DMS 273 (cell line): ENCODE measurements around the gene C1QTNF1.
A peak's percentile ranks its signal among the peaks of the same experiment; 100 is the strongest.

Experiments used
- DNase-seq: peaks from one replicate; lab custom pipeline; 2025; ENCODE audit not compliant: unreplicated experiment; lab: John Stamatoyannopoulos, UW

C1QTNF1 gene

DNA sequence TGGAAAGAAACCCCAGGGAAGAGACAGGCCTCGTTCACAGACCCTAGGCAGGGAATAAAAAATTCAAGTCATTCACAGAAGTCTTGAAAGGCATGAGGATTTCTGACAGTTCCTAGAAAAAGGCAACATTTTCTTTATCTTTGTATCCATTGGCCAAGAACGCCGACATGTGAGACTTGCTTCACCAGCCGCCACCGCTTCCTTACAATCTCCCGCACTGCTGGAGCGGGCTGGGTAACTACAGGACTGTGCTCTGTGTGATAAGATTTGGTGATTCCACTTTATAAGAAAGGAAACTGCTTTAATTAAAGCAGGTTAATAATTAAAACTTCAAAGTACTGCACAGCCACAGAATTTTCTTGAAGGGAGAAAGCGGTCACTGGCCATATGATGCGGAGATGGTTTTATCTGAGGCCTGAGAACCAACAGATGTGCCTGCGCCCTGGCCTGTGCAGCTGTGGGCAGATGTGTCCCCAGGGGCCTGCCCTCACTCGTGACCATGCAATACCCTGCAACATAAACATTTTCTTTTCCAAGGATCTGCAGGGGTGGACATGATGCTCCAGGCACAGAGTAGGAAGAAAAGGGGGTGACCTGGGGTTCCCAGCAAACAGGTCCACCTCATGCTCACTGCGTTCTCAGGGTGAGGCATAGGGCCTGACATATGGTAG, 31.3 kb upstream of the C1QTNF1 start:
- no peak for DNase-seq

DNA sequence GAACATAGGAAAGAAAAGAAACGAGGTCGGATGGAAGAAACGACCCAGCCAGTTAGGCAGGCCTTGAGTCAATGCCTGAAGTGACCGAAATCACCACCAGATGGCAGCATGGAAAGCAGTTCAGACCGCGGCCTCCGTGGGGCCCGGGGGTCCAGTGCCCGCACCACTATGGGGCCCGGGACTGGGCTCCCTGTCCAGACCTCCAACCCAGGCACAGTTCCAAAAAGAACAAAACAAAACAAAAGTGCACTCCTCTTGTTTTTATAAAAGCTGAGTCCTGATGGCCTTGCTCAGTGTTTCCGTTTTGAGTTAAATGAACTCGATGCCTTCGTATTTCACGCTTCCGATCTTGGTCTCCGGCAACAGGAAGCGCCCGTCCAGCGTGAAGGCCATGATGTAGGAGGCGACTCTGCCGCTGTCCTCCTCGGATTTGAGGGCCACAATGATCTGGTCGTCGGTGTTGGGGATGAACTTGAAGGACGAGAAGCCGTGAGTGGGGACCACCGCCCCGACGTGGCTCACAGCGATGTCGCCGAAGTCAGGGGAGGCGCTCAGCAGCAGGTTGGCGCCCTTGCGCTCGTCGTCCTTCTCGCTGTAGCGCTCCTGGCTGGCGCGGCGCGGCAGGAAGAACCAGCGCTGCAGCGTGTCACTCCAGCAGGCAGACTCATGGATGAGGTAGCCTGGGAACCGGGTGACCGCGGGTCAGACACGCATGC, 30.6 kb upstream of the C1QTNF1 start:
- DNase-seq = peak; percentile 82

DNA sequence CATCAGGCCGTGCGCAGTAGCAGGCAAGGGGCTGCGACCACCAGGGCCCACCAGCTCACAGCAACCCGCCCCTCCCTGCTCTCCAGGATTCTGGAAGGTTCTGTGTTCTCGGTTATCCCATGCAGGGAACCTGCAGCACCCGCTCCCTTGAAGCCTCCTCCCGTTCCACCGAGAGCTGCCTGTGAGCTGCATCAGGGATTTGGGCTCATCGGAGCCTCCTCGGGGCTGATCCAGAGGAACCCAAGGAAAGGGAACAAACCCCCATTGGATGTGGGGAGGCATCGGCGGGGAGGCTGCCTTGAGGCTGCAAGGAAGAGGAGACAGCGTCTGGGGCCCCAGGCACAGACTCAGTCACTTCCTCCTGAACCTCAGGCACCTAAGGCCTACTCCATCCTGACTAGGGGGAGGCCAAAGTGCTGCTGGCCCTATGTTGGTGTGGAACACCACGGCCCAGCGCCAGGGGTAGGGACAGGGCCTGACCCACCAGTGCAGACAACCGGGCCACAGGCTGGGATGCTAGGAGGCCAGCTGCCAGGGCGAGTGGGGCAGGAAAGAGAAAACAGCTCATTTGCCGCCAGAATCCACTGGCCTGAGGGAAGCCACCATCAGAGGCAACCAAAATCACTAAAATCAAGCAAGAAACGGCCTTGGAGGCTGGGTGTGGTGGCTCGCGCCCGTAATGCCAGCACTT, 29.8 kb upstream of the C1QTNF1 start:
- DNase-seq = no peak

DNA sequence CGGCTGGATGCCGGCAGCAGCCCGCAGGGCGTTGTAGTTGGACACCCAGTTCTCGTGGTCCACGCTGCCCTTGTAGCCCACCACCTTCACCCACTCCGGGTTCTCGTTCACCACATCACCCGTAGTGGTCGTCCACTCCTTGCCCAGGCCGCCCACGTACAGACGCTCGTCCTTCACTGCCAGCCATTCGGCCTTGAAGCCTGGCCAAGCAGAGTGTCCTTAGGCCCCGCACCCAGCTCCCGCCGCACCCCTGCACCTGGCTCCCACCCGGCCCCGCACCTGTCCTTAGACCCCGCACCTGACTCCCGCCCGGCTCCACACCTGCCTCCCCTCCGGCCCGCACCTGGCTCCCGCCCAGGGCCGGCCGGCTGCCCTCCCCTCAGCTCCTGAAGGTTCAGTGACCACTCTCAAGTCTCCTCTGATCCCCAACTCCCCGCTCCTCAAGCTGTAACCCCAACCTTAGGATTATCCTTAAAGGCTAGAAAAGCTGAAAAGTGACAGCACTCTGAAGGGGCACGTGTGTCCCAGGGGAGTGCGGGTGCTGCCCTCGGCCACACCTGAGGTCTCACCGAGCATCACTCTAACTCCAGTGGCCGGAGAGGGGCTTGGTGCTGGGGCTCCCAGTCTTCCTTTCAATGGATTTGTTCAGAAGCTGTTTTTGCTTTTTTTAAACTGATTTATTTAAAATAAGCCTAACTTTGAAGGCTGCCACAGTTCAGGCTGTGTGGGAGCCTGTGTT, 28.8 kb upstream of the C1QTNF1 start:
- DNase-seq = no peak

DNA sequence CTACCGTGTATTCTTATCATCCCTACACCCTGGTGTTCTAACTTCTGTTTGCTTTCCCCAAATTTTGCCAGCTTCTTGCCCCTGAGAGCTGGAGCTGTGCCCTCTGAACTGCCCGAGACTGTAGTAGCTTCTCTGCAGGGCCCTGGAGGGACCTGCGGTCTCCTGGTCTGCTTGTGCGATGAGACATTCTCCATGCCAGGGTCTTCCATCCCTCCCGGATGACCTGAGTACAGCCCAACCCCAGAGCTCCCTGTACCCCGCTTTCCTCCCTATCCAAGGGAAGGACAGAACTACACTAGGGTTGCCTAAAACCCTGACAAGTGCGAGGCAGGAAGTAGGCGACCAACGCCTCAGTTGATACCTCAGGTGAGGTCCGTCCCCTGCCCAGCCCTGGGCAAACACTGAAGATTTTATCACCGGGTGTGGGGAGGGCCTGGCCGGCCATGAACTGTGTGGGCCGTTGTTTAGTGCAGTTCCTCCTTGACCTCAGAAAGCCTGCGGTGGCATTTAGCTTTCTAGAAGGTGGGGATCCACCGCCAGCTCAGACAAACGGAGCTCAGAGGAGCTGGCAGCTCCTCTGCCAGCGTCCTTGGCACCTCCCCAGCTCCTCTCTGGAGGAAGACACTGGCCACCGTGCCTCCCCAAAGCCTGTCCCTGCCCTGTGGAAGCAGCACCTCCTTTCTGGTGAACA, 28.1 kb upstream of the C1QTNF1 start:
- no peak for DNase-seq

DNA sequence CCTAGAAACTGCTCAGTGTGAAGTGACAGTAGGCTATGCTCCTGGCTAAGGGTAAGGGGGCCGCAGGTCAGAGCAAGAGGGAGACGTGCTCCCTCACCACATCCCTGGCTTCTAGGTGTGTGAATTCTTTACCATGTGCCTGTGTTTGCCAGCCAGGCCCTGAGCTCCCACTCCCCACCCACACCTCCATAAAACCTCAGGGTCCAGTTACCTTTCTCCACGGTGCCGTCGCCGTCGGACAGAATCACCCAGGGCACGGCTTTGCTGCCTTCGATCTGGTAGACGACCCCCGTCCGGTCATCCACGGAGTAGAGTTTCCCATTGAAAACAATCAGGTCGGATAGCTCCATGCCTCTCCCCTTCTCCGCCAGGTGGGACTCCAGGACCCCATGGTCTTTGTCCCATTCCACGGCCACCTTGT, 27.2 kb upstream of the C1QTNF1 start:
- DNase-seq = no peak

DNA sequence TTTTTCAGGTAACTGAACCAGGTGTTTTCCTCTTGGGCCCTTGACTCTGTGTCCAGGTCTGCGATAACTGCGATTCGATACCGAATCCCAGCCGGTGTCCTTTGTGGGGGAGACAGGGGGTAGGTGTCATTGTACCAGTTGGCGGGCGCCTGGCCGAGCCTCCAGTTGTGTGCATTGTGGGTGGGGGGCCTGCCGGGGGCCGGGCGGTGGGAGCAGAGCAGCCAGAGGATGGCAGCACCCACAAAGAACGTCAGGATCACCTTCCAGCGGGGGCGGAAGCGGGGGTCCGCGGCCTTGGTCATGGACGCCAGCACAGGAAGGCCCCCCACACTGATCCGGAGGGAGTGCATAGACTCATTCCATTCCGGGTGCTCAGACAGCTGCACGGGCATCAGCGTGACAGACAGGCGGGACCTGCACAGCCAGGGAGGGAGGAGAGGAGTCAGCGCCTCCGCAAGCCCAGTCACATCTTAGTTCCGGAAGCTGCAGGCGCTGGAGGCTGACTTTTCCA, 26.7 kb upstream of the C1QTNF1 start:
- DNase-seq = no peak

DNA sequence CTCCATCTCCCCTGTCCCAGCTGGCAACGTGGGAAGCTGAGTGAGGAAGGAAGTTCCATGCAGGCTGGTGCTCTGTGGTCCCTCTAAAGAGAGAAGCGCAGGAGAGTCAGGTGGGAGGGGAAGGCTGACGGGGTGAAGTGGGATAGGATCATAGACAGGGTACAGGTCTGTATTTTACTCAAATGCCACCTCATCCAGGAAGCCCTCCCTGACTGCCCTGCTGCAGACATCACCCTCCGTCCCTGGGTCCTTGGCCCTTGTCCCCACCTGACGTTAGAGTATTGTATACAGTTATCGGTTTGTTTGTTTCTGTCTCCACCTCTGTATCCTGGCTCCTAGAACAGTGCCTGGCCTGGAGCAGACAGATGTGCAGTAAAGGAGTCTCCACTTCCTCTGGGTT, 26.1 kb upstream of the C1QTNF1 start:
- no peak for DNase-seq

DNA sequence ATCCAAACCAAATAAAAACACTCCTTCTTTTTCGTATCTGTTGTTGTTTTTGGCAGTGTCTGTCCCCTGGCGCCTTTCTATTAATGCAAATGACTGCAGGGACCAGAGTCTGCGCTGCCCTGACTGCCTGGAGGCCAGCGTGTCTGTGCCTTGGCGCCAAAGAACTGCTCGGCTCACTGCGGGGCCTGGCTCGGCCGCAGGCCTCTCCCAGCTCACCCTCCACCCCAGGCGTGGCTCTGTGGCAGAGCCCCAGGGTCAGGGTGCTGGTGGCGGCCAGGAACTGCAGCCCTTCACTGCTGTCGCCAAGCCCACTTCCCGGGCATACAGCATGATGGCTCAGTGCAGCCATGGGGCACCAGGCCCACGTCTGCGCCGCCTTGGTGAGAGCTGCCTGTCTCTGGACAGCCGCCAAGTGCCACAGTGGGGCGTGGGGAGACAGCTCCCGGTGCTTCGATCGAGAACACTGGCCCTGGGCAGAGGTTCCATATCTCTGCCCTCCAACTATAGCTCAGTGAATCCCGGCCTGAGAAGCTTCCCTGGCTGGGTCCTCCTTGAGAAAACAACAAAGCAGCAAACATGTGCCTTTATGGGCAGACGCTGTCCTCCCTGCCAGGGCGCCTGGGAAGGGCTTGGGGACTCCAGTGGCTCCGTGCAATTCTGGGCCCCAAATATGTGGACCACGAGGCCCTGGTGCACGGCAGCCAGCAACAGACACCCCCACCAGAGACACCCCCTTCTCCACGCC, 25.5 kb upstream of the C1QTNF1 start:
- DNase-seq = peak; percentile 34

DNA sequence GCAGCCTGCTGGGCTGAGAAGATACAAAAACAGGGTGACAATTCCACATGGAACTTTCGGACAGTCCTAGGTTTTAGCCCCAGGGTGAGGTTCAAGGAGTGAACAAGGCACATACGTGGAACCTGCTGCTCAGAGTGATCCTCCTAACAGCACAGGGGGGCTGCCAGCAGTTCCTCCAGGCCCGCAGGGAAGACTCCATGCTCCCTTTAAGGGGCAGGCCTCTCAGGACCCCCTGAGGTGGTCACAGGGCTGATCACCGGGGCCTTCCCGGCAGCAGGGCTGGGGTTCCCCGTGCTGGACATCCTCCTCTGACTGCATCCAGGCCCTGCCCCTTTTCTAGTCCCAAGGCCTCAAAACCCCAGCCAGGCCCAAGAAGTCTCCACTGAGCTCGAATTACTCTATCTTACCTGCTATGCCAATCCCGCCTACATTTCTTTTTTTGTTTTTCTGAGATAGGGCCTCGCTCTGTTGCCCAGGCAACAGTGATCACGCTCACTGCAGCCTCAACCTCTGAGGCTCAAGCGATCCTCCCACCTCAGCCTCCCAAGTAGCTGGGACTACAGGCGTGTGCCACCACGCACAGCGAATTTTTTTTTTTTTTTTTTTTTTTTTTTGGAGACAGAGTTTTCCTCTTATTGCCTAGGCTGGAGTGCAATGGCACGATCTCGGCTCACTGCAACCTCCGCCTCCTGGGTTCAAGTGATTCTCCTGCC, 24.8 kb upstream of the C1QTNF1 start:
- no peak for DNase-seq

DNA sequence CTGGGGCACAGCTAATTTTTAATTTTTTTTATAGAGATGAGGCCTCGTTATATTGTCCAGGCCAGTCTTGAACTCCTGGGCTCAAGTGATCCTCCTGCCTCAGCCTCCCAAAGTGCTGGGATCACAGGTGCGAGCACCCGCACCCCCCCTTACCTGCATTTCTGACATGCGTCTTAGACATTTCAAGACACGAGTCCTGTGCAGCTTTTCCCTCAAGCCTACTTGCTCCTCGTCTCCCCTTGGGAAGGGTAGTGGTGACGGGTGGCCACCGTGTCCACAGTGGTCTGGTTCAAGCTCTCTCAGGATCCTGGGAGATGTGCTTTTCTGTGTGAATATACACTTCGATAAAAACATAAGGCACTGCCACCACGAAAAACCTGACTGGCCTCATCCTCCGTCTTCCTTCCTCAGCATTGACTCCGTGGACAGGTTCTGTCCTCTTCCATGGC, 24.0 kb upstream of the C1QTNF1 start:
- DNase-seq = no peak

DNA sequence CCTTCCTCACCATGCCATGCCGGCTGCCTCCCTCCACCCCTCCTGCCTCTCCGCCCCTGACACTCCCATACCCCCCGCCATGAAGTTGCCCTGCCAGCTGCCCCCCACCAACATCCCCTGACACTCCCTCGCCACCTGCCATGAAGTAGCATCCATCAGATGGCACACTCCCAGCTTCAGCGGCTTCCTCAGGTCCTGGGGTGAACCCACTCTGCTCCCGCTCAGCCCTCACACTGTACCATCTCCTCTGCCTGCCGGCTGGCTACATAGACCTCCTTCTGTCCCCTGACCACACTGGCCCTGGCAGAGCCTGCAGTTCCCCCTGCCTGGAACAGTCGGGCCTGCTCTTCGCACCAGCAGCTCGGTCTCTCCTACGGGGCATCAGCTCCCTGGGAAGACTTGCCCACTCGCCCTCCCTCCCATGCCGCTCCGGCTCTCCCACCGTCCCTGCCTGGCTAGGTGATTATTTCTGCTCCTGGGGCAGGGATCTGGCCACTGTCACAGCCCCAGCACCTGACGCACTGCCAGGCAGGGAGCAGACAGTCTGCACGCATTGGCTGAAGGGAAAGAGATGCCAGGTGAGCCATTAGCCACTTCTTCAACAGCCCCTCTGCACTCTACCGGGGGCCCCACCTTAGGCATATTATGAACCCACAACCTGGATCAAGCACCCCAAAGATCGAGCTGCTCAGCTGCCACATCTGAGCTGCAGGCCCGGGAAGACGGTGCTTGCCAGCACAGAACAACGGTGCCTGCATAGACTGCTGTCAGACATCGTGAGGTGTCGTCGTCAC, 23.4 kb upstream of the C1QTNF1 start:
- peak; percentile 49 for DNase-seq

DNA sequence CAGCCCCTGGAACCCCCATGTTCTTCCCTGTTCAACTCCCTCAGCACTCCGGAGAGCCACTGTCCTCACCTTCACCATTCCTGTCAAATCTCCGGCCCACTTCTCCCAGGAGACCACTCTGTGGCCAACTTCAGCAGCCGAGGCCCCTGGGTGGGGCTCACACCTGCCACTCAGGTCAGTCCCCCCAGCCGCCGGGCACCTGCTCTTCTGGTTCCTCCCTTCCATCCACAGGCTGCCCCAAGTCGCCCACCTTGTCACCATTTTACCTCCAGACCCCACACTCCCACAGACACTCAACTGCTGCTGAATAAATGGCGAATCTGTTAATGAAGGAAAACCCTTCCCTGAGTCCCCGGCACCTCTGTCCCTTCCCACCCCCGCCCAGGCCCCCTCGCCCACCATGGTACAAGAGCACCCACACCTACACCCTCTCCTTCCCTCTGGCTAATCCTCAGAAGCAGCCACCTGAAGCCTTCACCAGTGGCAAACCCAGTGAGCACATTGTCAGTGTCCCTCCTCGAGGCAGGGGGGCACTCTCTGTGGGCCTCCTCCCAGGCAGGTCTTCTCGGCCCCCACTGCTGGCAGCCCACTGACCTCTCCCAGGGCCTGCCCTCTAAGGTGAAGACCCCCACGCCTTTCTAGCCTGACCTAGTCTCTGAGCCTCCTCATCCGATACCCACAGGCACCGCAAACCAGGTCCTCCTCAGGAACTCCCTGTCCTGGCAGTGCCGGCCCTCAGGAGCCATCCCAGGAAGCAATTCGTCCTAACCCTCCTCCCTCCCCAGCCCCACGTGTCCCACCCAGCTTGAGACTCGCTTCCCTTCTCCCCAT, 22.6 kb upstream of the C1QTNF1 start:
- DNase-seq = no peak

DNA sequence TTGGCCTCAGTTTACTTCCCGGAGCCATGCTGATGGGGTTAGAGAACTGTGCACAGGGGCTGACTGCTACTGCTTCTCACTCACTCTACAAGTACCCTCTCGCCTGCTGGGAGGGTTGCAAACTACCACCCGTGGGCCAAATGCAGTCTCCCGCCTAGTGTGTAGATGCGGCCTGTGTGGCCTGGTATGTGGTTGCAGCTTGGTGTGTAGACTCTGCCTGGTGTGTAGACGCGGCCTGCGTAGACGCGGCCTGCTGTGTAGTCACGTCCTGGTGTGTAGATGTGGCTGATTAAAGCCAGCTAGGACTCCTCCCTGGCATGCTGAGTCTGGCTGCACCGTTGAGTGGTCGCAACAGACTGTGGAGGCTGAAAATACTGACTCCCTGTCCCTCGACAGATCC, 21.7 kb upstream of the C1QTNF1 start:
- no peak for DNase-seq

DNA sequence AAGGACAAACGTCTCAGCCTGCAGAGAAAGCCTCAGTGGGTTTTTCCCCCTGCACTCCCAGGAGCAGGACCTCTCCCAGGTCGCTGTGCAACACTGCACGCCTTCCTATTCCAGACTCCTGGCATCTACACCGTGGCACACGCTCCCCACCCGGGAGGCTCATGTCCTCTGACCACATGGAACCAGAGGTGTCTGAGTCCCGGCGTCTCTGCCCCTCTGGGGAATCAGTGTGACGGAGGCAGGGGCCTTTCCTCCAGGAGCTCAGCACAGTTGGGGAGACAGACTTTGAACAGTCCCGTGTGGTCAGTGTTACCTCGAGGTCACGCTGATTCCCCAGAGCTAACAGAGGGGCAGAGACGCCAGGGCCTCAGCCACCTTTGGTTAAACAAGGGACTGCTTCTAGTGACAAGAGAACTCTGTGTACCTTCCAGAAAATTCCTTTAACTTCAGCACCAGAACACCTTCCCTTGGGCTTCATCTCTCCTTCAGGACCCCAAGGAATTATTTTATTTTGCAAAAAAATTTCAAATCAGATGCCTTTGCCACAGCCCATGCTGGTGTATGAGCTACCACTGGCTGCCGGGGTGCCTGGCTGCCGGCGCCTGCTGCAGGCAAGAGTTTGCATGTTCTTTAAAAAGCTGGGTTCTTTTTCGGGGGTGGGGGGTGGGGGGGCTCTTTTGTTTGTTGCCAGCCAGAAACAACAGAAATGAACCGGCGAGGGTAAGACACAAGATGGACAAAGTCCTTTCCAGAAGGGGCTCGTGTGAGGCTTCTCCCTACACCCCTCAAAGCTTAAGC, 21.0 kb upstream of the C1QTNF1 start:
- DNase-seq = no peak

DNA sequence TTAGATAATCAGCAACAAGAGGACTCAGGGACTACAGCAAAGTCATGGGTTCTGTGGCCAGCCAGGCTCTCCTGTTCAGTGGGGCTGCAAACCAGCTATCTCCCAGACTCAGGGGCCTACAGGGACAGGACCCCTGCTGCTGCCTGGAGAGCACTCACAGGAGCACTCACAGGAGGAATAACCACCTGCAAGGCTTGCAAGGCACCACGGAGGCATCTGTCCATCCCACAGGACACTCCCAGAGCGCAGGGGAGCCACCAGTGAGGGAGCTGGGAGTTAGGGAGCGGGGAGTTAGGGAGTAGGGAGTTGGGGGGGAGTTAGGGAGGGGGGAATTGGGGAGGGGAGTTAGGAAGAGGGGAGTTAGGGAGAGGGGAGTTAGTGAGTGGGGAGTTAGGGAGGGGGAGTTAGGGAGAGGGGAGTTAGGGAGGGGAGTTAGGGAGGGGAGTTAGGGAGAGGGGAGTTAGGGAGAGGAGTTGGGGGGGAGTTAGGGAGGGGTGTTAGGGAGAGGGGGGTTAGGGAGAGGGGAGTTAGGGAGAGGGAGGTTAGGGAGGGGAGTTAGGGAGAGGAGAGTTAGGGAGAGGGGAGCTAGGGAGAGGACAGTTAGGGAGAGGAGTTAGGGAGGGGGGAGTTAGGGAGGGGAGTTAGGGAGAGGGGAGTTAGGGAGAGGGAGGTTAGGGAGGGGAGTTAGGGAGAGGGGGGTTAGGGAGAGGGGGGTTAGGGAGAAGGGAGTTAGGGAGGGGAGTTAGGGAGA, 20.1 kb upstream of the C1QTNF1 start:
- no peak for DNase-seq
